B cell (primary cell): Measurements from ENCODE around the gene FAM3A. TPM values are rescaled to one million over a fixed set of nuclear protein-coding genes. Genes with fewer than 3 reads are reported as not detected.

Experiments used
- ATAC-seq: fragments of 200-7000 bp; cut with Tn5 transposase; one replicate; pipeline ENCODE4 v1.10.0; 2021; ENCODE audit warnings: low read depth, mild to moderate bottlenecking, moderate number of reproducible peaks, moderate library complexity
- CTCF ChIA-PET: fragments of 350-600 bp; sonication (Branson Sonifier 250); formaldehyde crosslinking; loops from one replicate; lab custom pipeline; 2021; ENCODE audit warnings: antibody characterized with exemption, inconsistent platforms; lab: Charles Lee
- POLR2A ChIA-PET: fragments of 350-600 bp; sonication (Branson Sonifier 250); formaldehyde crosslinking; loops from one replicate; lab custom pipeline; 2021; ENCODE audit warnings: antibody characterized with exemption; lab: Charles Lee
- DNase-seq: peaks from one replicate; pipeline ENCODE4 v3.0.0; 2013
- H2AFZ ChIP-seq: 2 replicates; pipeline ENCODE4 v1.6.1; 2012; ENCODE audit warnings: mild to moderate bottlenecking, low read depth, low read length; ENCODE audit not compliant: insufficient read depth, poor library complexity, severe bottlenecking
- H3K27ac ChIP-seq, 2 donors: 1 replicate in 1 of 2; 2 replicates in 1 of 2; pipeline ENCODE4 v1.5.1; 2012 to 2013; ENCODE audit warnings: low read length in 2 of 2, mild to moderate bottlenecking in 2 of 2, moderate library complexity in 1 of 2
- H3K27me3 ChIP-seq, 4 experiments: fragments of 200-600 bp in 1 of 4; sonication (generic) in 1 of 4; replicated peaks in 1 of 4; 1 replicate in 2 of 4; 2 replicates in 2 of 4; pipeline versions ENCODE4 v1.6.1 to v1.7.0; 2013 to 2016; ENCODE audit warnings: low read length in 3 of 4, mild to moderate bottlenecking in 2 of 4, mixed read lengths in 1 of 4, moderate library complexity in 1 of 4; ENCODE audit not compliant: insufficient read depth in 4 of 4, control insufficient read depth in 3 of 4; ENCODE audit errors: control extremely low read depth in 1 of 4
- H3K36me3 ChIP-seq, 2 experiments: replicated peaks in 1 of 2; 1 replicate in 1 of 2; 2 replicates in 1 of 2; pipeline versions ENCODE4 v1.6.1 to v1.7.1; 2013; ENCODE audit warnings: low read length in 1 of 2; ENCODE audit not compliant: insufficient read depth in 2 of 2, control insufficient read depth in 1 of 2; ENCODE audit errors: control extremely low read depth in 1 of 2, extremely low read depth in 1 of 2
- H3K4me1 ChIP-seq, 2 donors: fragments of 200-600 bp in 1 of 2; sonication (generic) in 1 of 2; 1 replicate in 1 of 2; 2 replicates in 1 of 2; pipeline versions ENCODE4 v1.5.1 to v1.6.1; 2013 to 2017; ENCODE audit warnings: low read length in 2 of 2; ENCODE audit not compliant: control insufficient read depth in 2 of 2, insufficient read depth in 2 of 2
- H3K4me2 ChIP-seq: replicated peaks from 2 replicates; pipeline ENCODE3; 2012; ENCODE audit warnings: mild to moderate bottlenecking, low read depth, low read length; ENCODE audit not compliant: poor library complexity, severe bottlenecking
- H3K4me3 ChIP-seq, 5 experiments: fragments of 200-600 bp in 1 of 5; sonication (generic) in 1 of 5; 1 replicate in 3 of 5; 2 replicates in 2 of 5; pipeline versions ENCODE4 v1.5.1 to v1.7.0; 2011 to 2016; ENCODE audit warnings: low read length in 4 of 5, mild to moderate bottlenecking in 4 of 5, low read depth in 2 of 5, control low read depth in 1 of 5, moderate library complexity in 1 of 5; ENCODE audit not compliant: insufficient read depth in 1 of 5; ENCODE audit errors: control extremely low read depth in 1 of 5, extremely low read depth in 1 of 5
- H3K79me2 ChIP-seq: fragments of 200-600 bp; sonication (generic); one replicate; pipeline ENCODE4 v1.6.0; 2016; ENCODE audit warnings: low read length; ENCODE audit not compliant: control insufficient read depth, insufficient read depth
- H3K9ac ChIP-seq: fragments of 200-600 bp; sonication (generic); 2 replicates; pipeline ENCODE4 v1.6.1; 2017; ENCODE audit warnings: mild to moderate bottlenecking, low read length, moderate library complexity
- H3K9me3 ChIP-seq, 3 donors: one replicate each; pipeline versions ENCODE4 v1.6.1 to v1.7.1; 2013; ENCODE audit warnings: low read length in 2 of 3; ENCODE audit not compliant: control insufficient read depth in 2 of 3, insufficient read depth in 1 of 3; ENCODE audit errors: control extremely low read depth in 1 of 3
- H4K20me1 ChIP-seq: 2 replicates; pipeline ENCODE4 v1.6.0; 2012; ENCODE audit warnings: mild to moderate bottlenecking, low read length; ENCODE audit not compliant: insufficient read depth, control insufficient read depth, poor library complexity, severe bottlenecking
- H3K27ac Mint-ChIP-seq: one replicate; pipeline ENCODE4 v1.8.0; 2021; ENCODE audit warnings: mixed read lengths
- H3K27me3 Mint-ChIP-seq: one replicate; pipeline ENCODE4 v1.8.0; 2021; ENCODE audit warnings: mixed read lengths
- H3K4me1 Mint-ChIP-seq: one replicate; pipeline ENCODE4 v1.8.0; 2021; ENCODE audit warnings: mixed read lengths
- H3K4me3 Mint-ChIP-seq: one replicate; pipeline ENCODE4 v1.8.0; 2021; ENCODE audit warnings: mixed read lengths
- H3K9me3 Mint-ChIP-seq: one replicate; pipeline ENCODE4 v1.8.0; 2022; ENCODE audit warnings: mixed read lengths; ENCODE audit not compliant: insufficient read depth
- CTCF ChIP-seq: fragments of 200-600 bp; IDR thresholded peaks from one replicate; pipeline ENCODE4 v1.8.0; 2022; ENCODE audit warnings: antibody characterized with exemption, mild to moderate bottlenecking
- EZH2 ChIP-seq: IDR thresholded peaks from 2 replicates; pipeline ENCODE4 v1.6.1; 2012; ENCODE audit warnings: borderline replicate concordance, low read depth, mild to moderate bottlenecking, moderate library complexity, low read length; ENCODE audit not compliant: insufficient read depth, poor library complexity, severe bottlenecking
- WGBS: methylation state at CpG from one replicate; pipeline ENCODE4 v1.1.5; 2013; ENCODE audit warnings: missing lambda C conversion rate; ENCODE audit not compliant: insufficient coverage; 5-methylcytosine and 5-hydroxymethylcytosine counted together
- intact Hi-C: fragments of 100-400 bp; cut with micrococcal nuclease; formaldehyde crosslinking; loops from one replicate; pipeline ENCODE4 v1.10.0; 2022
- polyA plus RNA-seq: library from polyadenylated mRNA; depleted of rRNA; stranded (reverse); fragments of >200 nt; gene quantifications from 2 replicates; pipeline ENCODE4 v1.2.3, GENCODE V29; 2012
- total RNA-seq, 2 donors: library from RNA; stranded (reverse); fragments of 120-200 nt in 1 of 2; gene quantifications; 1 replicate in 1 of 2; 2 replicates in 1 of 2; pipeline versions ENCODE4 v1.2.3 to v1.2.4, GENCODE V29; 2013 to 2022

FAM3A gene
- total and polyA plus RNA-seq, 2 donors (not counting 1 experiment from before 2014, with no cell fraction given) = 39.6 to 59.4 TPM

DNA sequence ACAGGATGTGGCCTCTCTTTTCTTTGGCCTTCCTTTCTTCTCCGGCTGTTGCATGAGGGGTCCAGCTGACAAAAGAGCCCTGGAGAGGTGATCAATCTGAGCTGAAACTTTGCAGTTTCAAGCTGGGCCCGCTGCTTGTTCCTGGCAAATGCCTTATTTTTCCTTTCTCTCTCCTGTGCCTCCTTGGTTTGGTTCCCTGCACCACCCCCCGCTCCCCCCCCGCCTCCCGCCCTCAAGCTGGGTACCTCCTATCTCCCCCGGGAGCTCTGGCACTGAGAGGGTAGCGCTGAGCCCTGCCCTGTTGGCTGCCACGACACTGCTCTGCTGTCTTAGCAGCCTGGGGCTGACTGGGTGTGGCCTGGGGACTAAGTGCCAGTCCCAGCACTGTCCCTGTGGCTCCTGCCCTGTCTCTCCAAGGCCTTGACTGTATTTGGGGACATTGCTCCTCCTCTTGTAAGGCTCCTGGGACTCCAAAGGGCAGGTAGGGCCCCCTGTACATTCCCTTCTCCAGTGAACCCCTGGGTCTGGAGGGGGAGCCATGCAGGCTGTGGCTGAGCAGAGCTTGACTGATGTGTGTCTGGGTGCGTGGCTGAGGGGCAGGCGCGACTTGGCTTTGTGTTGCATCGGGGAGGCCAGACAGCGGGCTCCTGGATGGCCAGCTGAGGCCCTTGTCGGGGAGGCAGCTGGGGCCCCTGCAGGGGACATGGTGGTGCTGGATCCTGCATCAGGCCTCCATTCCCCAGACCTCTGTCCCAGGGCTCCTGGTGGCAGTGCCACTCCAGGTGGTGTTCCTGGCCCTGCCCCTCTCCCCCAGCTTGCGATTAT is 56.9 kb downstream of the FAM3A start:
- H3K36me3 ChIP-seq = peaks cover 0 to 5% of the 10 kb centered on the region in 2 experiments
- no peaks in the 10 kb centered on the region for H3K9me3 ChIP-seq
- H3K4me2 ChIP-seq = peak overlapping the region; percentile 85
- no peaks in the 10 kb centered on the region for H4K20me1 ChIP-seq
- TF ChIP-seq EZH2 (no peak), CTCF (no peak)
- Mint-ChIP-seq H3K27ac (peak overlapping the region; percentile 73), H3K27me3 (no peaks in the 10 kb centered on the region), H3K4me1 (peaks cover 14% of the 10 kb centered on the region), H3K9me3 (no peaks in the 10 kb centered on the region), H3K4me3 (peak overlapping the region; percentile 85)
- ChIA-PET CTCF (interaction anchor here (1.0 to 2.5 kb wide), 4 partner anchors 8 to 68 kb away, joined by 3 to 8 read pairs (median 3); partner anchors contain the start of gene SLC10A3), POLR2A (interaction anchor here (0.6 to 2.2 kb wide), 9 partner anchors 16 to 1518 kb away, joined by 3 to 7 read pairs (median 4); partner anchors contain the start of genes LAGE3, RPL10, TAFAZZIN and UBL4A)
- H3K27me3 ChIP-seq = no peaks in the 10 kb centered on the region
- peak overlapping the region in 4 of 5 experiments; percentile 51 to 69 (median 63) for H3K4me3 ChIP-seq
- peaks cover 6 to 18% of the 10 kb centered on the region in 2 donors for H3K4me1 ChIP-seq
- peak overlapping the region; percentile 38 for H2AFZ ChIP-seq
- ATAC-seq = peak; percentile 20
- intact Hi-C loops = loop anchor here (5.0 kb wide), 3 partner anchors 33 to 58 kb away; partner anchors contain the start of genes FAM3A, SLC10A3 and TAFAZZIN
- H3K27ac ChIP-seq = no peak overlapping the region
- peak overlapping the region; percentile 64 for H3K9ac ChIP-seq
- H3K79me2 ChIP-seq = peaks cover 22% of the 10 kb centered on the region
- peak; percentile 23 for DNase-seq
- 56% methylated on average over 5 of the region's 15 CpGs for WGBS
